Astrocyte of the cerebellum (primary cell): Measurements from ENCODE around the gene STXBP5.

Source experiments
- DNase-seq: peaks from one replicate; pipeline ENCODE4 v3.0.0-alpha.2; 2011; ENCODE audit warnings: low read depth
- H3K4me3 ChIP-seq: 2 replicates; pipeline ENCODE4 v1.5.1; 2011; ENCODE audit warnings: mild to moderate bottlenecking, low read depth, low read length, moderate library complexity
- CTCF ChIP-seq: IDR thresholded peaks from 2 replicates; pipeline ENCODE4 v1.5.1; 2012; ENCODE audit warnings: low read length, low read depth, moderate library complexity, mild to moderate bottlenecking; ENCODE audit errors: missing control alignments
- in situ Hi-C: cut with HindIII; loops from 2 replicates; pipeline ENCODE4 v1.10.0; 2017; ENCODE audit warnings: low sequenced_read_pairs

Gene STXBP5

GRCh38 chr6:147213772-147214171, 9.6 kb downstream of the STXBP5 start:
- no peak for TF ChIP-seq CTCF
- no peak overlapping the region for H3K4me3 ChIP-seq
- no peak for DNase-seq

DNA sequence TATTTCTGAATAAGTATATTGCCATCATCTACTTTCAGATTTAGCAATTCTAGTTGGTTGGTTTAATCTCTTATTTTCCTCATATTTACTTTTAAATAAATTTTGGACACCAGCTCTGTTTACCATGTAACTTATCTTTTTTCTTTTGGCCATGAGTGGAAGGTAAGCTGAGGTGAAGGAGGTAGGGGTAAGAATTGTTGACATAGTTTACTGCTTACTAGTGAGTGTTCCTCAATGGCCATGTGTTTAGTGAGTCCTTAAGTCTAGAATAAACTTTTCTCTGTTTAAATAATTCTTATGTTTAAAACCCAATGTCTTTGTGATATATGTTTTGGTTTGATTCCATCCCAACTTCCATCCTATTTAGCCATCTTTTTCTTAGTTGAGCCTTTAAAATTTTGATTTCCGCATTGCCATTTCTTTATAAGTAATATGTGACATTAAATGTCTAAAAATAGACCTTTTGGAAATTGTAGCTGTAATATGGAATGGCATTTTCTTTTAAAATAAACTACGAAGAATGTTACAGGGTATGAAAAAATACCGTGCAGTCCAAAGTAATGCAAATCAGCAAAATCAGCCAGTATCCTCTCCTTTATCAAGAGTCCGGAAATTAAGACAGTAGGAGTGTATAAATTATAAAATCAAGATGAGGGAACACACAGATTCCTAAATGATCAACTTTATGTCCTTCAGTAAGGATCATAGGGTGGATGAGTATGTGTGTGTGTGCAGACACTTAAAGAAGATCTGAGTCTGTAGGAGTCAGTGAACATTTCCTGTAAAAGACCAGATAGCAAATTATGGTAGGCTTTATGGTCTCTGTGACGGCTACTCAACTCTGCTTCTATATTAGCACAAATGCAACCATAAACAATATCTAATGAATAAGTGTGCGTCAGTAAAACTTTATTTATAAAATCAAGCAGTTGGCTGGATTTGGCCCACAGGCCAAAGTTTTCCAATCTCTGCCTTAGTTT, 10.3 kb downstream of the STXBP5 start:
- TF ChIP-seq CTCF = no peak
- DNase-seq = no peak
- H3K4me3 ChIP-seq = no peak overlapping the region
- in situ Hi-C loops = no loop called here

More at GRCh38 chr6:147213772-147214171, 9.6 kb downstream of the STXBP5 start:
- in situ Hi-C loops = no loop called here

- in situ Hi-C loops = no loop called here
- TF ChIP-seq CTCF = no peak
- no peak overlapping the region for H3K4me3 ChIP-seq
- no peak for DNase-seq
Observed at GRCh38 chr6:147216915-147217314, 12.7 kb downstream of the STXBP5 start.

DNA sequence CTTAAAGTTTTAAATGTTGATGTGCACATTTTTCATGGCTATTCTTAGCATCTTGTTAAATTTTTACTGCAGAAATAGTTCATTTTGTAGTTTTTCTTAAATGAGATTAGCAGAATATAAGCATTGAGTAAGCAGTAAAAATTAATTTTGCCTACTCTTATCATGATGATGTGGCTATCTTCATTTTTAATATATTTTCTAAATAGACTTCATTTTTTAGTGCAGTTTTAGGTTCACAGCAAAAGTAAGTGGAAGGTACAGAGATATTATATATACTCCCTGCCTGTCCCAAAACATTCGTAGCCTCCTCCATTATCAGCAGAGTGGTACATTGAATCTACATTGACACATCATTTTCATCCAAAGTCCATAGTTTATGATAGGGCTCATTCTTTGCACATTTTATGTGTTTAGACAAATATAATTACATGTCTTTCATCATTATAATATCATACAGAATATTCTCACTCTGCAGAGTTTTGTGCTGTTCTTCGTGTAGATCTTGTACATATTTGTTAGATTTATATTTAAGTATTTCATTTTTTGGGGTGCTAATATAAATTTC, 13.7 kb downstream of the STXBP5 start:
- no peak overlapping the region for H3K4me3 ChIP-seq
- in situ Hi-C loops = no loop called here
- no peak for TF ChIP-seq CTCF
- no peak for DNase-seq

GRCh38 chr6:147218797-147219196, 14.6 kb downstream of the STXBP5 start:
- no peak for DNase-seq
- no peak overlapping the region for H3K4me3 ChIP-seq
- in situ Hi-C loops = no loop called here
- TF ChIP-seq CTCF = no peak

GRCh38 chr6:147219463-147219862, 15.2 kb downstream of the STXBP5 start:
- in situ Hi-C loops = no loop called here

More at GRCh38 chr6:147219463-147219862, 15.2 kb downstream of the STXBP5 start:
- no peak for TF ChIP-seq CTCF
- H3K4me3 ChIP-seq = no peak overlapping the region
- no peak for DNase-seq
